Activated CD8-positive, alpha-beta T cell treated with anti-CD3 and anti-CD28 coated beads for 36 hours (primary cell): ENCODE measurements around the gene LAMA3. TPM values are rescaled to one million over a fixed set of nuclear protein-coding genes. Genes with fewer than 3 reads are reported as not detected.

Experiments used
- ATAC-seq: fragments of 200-7000 bp; cut with Tn5 transposase; one replicate; pipeline ENCODE4 v1.10.0; 2021; ENCODE audit warnings: mild to moderate bottlenecking, moderate library complexity
- CTCF ChIA-PET: fragments of 350-600 bp; sonication (Branson Sonifier 250); formaldehyde crosslinking; loops from one replicate; lab custom pipeline; 2021; ENCODE audit warnings: antibody characterized with exemption; lab: Charles Lee
- POLR2A ChIA-PET: fragments of 350-600 bp; sonication (Branson Sonifier 250); formaldehyde crosslinking; loops from one replicate; lab custom pipeline; 2021; ENCODE audit warnings: antibody characterized with exemption; lab: Charles Lee
- DNase-seq: peaks from one replicate; pipeline ENCODE4 v3.0.0-alpha.2; 2020
- H3K27ac Mint-ChIP-seq: one replicate; pipeline ENCODE4 v1.8.0; 2021; ENCODE audit warnings: mild to moderate bottlenecking, mixed read lengths
- H3K27me3 Mint-ChIP-seq: one replicate; pipeline ENCODE4 v1.8.0; 2021; ENCODE audit warnings: mixed read lengths
- H3K36me3 Mint-ChIP-seq: one replicate; pipeline ENCODE4 v1.8.0; 2021; ENCODE audit warnings: low read depth, mixed read lengths
- H3K4me1 Mint-ChIP-seq: one replicate; pipeline ENCODE4 v1.8.0; 2021; ENCODE audit warnings: low read depth, mixed read lengths
- H3K4me3 Mint-ChIP-seq: one replicate; pipeline ENCODE4 v1.8.0; 2021; ENCODE audit warnings: mild to moderate bottlenecking, moderate library complexity, mixed read lengths
- H3K9me3 Mint-ChIP-seq: one replicate; pipeline ENCODE4 v1.8.0; 2021; ENCODE audit warnings: mixed read lengths
- CTCF ChIP-seq: fragments of 200-600 bp; IDR thresholded peaks from one replicate; pipeline ENCODE4 v1.8.0; 2022; ENCODE audit warnings: antibody characterized with exemption, mild to moderate bottlenecking
- intact Hi-C: fragments of 100-400 bp; cut with micrococcal nuclease; formaldehyde crosslinking; loops from one replicate; pipeline ENCODE4 v1.10.0; 2022
- total RNA-seq, 2 experiments: library from RNA; stranded (reverse); gene quantifications; one replicate each; pipeline ENCODE4 v1.2.3, GENCODE V29; 2021

LAMA3 gene
- total RNA-seq, 2 experiments from 2014 or later = 0.05 TPM; not detected in 1

- ATAC-seq (no peak), DNase-seq (no peak)
- CTCF ChIA-PET = no interaction called here
- no peaks in the 10 kb centered on the region for H3K9me3 Mint-ChIP-seq
- H3K27me3 Mint-ChIP-seq = no peaks in the 10 kb centered on the region
- H3K4me1 Mint-ChIP-seq = no peaks in the 10 kb centered on the region
- H3K4me3 Mint-ChIP-seq = no peak overlapping the region
- TF ChIP-seq CTCF = no peak
- POLR2A ChIA-PET = interaction anchor here (0.6 kb wide), 1 partner anchor 99 kb away, joined by 3 read pairs; no protein-coding TSS in a partner anchor
- no peaks in the 10 kb centered on the region for H3K36me3 Mint-ChIP-seq
- intact Hi-C loops = no loop called here
- H3K27ac Mint-ChIP-seq = no peak overlapping the region
These were observed 89.6 kb downstream of the LAMA3 start for GRCh38 chr18:23778828-23779227.

- TF ChIP-seq CTCF = no peak
- H3K27ac Mint-ChIP-seq = no peak overlapping the region
These were observed 90.5 kb downstream of the LAMA3 start for GRCh38 chr18:23779696-23780303.

GRCh38 chr18:23784832-23785245, 95.6 kb downstream of the LAMA3 start:
- no peak for TF ChIP-seq CTCF
- H3K36me3 Mint-ChIP-seq = no peaks in the 10 kb centered on the region
- no peaks in the 10 kb centered on the region for H3K4me1 Mint-ChIP-seq
- H3K4me3 Mint-ChIP-seq = no peak overlapping the region
- CTCF ChIA-PET = no interaction called here
- intact Hi-C loops = no loop called here
- DNase-seq = no peak
- no peaks in the 10 kb centered on the region for H3K27me3 Mint-ChIP-seq
- POLR2A ChIA-PET = no interaction called here
- H3K9me3 Mint-ChIP-seq = peaks cover 3% of the 10 kb centered on the region
- no peak overlapping the region for H3K27ac Mint-ChIP-seq
- no peak for ATAC-seq

More at GRCh38 chr18:23779696-23780303, 90.5 kb downstream of the LAMA3 start:
- Mint-ChIP-seq H3K4me3 (no peak overlapping the region), H3K9me3 (no peaks in the 10 kb centered on the region), H3K36me3 (no peaks in the 10 kb centered on the region), H3K27me3 (no peaks in the 10 kb centered on the region), H3K4me1 (no peaks in the 10 kb centered on the region)
- ChIA-PET CTCF (interaction anchor here (1.1 to 1.3 kb wide), 2 partner anchors 31 to 44 kb away, joined by 3 read pairs; no protein-coding TSS in a partner anchor), POLR2A (no interaction called here)
- no peak for DNase-seq
- ATAC-seq = no peak
- intact Hi-C loops = no loop called here

- intact Hi-C loops = no loop called here
- Mint-ChIP-seq H3K27ac (no peak overlapping the region), H3K27me3 (no peaks in the 10 kb centered on the region), H3K4me3 (no peak overlapping the region), H3K4me1 (peaks cover 3% of the 10 kb centered on the region), H3K36me3 (no peaks in the 10 kb centered on the region), H3K9me3 (no peaks in the 10 kb centered on the region)
- ATAC-seq (no peak), DNase-seq (no peak)
- ChIA-PET CTCF (interaction anchor here (1.1 kb wide), 1 partner anchor 90 kb away, joined by 3 read pairs; no protein-coding TSS in a partner anchor), POLR2A (no interaction called here)
- TF ChIP-seq CTCF = no peak
These were observed 103.8 kb downstream of the LAMA3 start for GRCh38 chr18:23793051-23793450.

GRCh38 chr18:23793985-23794867, 105.0 kb downstream of the LAMA3 start:
- no peak overlapping the region for H3K27ac Mint-ChIP-seq
- no peak for TF ChIP-seq CTCF
- H3K4me3 Mint-ChIP-seq = no peak overlapping the region
- CTCF ChIA-PET = no interaction called here
- intact Hi-C loops = no loop called here
- DNase-seq (no peak), ATAC-seq (no peak)
- no peaks in the 10 kb centered on the region for H3K9me3 Mint-ChIP-seq
- POLR2A ChIA-PET = no interaction called here
- no peaks in the 10 kb centered on the region for H3K27me3 Mint-ChIP-seq
- no peaks in the 10 kb centered on the region for H3K36me3 Mint-ChIP-seq
- H3K4me1 Mint-ChIP-seq = peaks cover 3% of the 10 kb centered on the region
